GM12872 (cell line): ENCODE data around the gene SMYD3.

ENCODE experiments used
- CTCF ChIP-seq: IDR thresholded peaks from 3 replicates; pipeline ENCODE4 v1.5.1; 2011; ENCODE audit warnings: low read depth, mild to moderate bottlenecking, low read length, moderate library complexity; ENCODE audit not compliant: insufficient read depth

SMYD3 gene

DNA sequence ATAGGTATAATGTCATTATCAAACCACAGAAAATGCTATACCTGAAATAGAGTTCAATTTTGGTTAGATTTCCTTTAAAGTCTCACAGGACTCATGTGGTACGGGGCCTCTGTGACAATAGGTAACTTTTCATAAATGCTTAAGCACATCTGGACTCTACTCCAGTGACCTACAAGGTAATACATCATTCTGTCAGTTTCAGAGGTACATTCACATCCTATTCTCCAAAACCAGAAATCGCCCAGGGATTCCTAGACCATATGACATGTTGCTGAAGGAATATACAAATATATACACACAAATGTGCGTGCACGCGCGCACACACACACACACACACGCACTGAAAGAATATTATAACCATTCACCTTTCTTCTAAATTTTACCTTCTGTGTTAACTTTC, 311.8 kb downstream of the SMYD3 start:
- TF ChIP-seq CTCF: no peak

DNA sequence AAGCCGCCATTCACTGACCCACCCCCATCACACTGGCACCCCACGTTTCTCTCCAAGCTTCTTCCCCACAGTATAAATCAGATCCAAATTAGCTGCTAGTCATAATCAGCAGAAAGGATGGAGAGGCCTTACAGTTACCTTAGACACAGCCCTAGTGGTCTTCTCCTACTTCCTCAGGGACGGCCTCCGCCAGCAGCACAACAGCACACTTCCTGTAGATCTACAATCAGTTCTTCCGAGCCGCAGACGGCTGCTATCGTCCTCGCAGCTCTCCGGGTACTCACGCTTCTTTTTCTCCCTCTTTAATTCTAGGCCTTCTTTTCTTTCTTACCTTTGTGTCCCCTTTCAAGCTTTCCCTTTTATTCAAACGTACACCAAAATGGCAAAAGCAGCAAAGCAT, 313.5 kb downstream of the SMYD3 start:
- TF ChIP-seq CTCF: no peak

DNA sequence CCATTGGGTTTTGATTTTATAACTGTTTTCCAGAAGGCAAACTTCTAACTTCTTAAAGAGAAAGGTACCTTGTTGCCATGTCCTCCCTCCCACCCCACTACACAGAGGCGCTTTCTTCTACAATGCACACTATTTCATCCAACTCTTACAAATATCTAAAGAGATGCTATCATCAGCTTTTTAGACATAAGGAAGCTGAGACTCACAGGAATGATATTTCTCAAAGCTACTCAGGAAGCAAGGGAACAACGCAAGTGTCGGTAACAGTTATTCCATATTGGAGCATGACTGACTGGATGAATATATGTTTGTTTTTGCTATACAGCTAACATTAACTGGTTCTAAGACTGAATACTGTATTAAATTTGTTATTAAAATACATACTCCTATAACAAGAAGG, 318.0 kb downstream of the SMYD3 start:
- TF ChIP-seq CTCF: no peak

- TF ChIP-seq CTCF: no peak
Observed at GRCh38 chr1:246187834-246188372, 319.2 kb downstream of the SMYD3 start.

- TF ChIP-seq CTCF: no peak
Observed at GRCh38 chr1:246184503-246184902, 322.6 kb downstream of the SMYD3 start.

DNA sequence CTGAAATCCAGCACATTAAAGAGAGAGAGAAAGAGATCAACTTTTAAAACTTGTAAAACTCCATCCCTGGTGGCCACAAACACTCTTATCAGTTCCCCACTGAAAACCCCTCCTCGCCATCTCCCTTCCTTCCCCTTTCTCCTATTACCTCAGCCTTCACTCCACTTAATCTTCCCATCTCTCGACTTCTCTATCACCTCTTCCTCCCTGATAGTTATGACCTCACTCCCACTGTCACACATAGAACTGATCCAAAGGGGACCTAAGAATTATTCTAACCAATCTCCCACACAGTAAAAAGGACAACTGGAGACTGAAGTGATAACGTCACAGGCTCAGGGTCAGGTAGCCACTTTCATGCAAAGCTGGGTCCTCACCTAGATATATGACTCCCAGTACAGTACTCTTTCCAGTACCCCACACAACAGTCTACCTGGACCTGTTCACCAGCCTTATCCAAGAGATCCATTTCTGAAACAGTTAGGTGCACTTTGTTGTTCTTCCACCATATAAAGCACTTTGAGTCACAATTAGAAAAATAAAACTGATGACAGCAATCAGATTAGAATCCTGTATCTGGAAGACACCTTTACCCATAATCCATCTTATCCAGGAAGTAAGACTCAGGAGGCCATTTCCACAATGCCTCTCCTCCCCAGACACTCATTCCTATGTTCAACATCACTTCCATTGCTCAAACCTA, 324.8 kb downstream of the SMYD3 start:
- no peak for TF ChIP-seq CTCF

GRCh38 chr1:246181241-246181640, 325.8 kb downstream of the SMYD3 start:
- no peak for TF ChIP-seq CTCF
